GM21723 (cell line): Measurements from ENCODE around the gene TF.
"Not testable (repeated sequence)": the region's sequence is repeated elsewhere in the genome, so short reads cannot be mapped to it uniquely, and the experiment has no call there.

ENCODE experiments used
- ATAC-seq: cut with Tn5 transposase; IDR thresholded peaks from one replicate; pipeline ENCODE4 v1.9.1; 2021; ENCODE audit warnings: mild to moderate bottlenecking, moderate library complexity; ENCODE audit not compliant: unreplicated experiment

The TF gene

GRCh38 chr3:133763797-133764683 lies 17.8 kb downstream of the TF start:
- no peak for ATAC-seq

GRCh38 chr3:133765256-133765655 lies 19.1 kb downstream of the TF start:
- ATAC-seq, result no peak

GRCh38 chr3:133767607-133768006 lies 21.4 kb downstream of the TF start:
- no peak for ATAC-seq

GRCh38 chr3:133769536-133769935 lies 23.3 kb downstream of the TF start:
- no peak for ATAC-seq

GRCh38 chr3:133773732-133774131 lies 27.5 kb downstream of the TF start:
- no peak for ATAC-seq

GRCh38 chr3:133775309-133775708 lies 29.1 kb downstream of the TF start:
- no peak for ATAC-seq

GRCh38 chr3:133775835-133776234 lies 29.6 kb downstream of the TF start:
- ATAC-seq, result no peak

GRCh38 chr3:133776794-133777438 lies 30.7 kb downstream of the TF start:
- no peak for ATAC-seq

GRCh38 chr3:133777807-133778568 lies 31.8 kb downstream of the TF start:
- ATAC-seq, result no peak

- no peak for ATAC-seq
Observed at GRCh38 chr3:133779626-133780203, 33.5 kb downstream of the TF start.

- ATAC-seq, result not testable (repeated sequence)
Observed at GRCh38 chr3:133780756-133781155, 34.6 kb downstream of the TF start.

GRCh38 chr3:133781570-133781969 lies 35.4 kb downstream of the TF start:
- no peak for ATAC-seq

GRCh38 chr3:133782454-133782853 lies 36.3 kb downstream of the TF start:
- ATAC-seq, result no peak

- no peak for ATAC-seq
Observed at GRCh38 chr3:133783762-133784161, 37.6 kb downstream of the TF start.

GRCh38 chr3:133788024-133788423 lies 41.8 kb downstream of the TF start:
- no peak for ATAC-seq

- no peak for ATAC-seq
Observed at GRCh38 chr3:133792171-133792763, 46.1 kb downstream of the TF start.

GRCh38 chr3:133797396-133798105 lies 51.4 kb downstream of the TF start:
- ATAC-seq, result no peak

- ATAC-seq, result no peak
Observed at GRCh38 chr3:133799794-133800585, 53.8 kb downstream of the TF start.

GRCh38 chr3:133803469-133803868 lies 57.3 kb downstream of the TF start:
- no peak for ATAC-seq
